Esophagus squamous epithelium (tissue), 4 donors: ENCODE measurements around the gene CLDN20.

Experiments
- CTCF ChIP-seq, 6 experiments: fragments of 450-650 bp in 4 of 6; fragments of 200-600 bp in 2 of 6; sonication (generic) in 2 of 6; IDR thresholded peaks; one replicate each; pipeline ENCODE4 v1.5.1; 2016 to 2019; ENCODE audit warnings: antibody characterized with exemption in 6 of 6, mild to moderate bottlenecking in 4 of 6, moderate library complexity in 4 of 6
- POLR2A ChIP-seq, 4 donors: fragments of 450-650 bp; IDR thresholded peaks; one replicate each; pipeline ENCODE4 v1.6.1; 2017; ENCODE audit warnings: antibody characterized with exemption in 4 of 4, mild to moderate bottlenecking in 4 of 4, moderate library complexity in 3 of 4

- no peak for TF ChIP-seq CTCF (IDR thresholded peaks at IDR 0.05)
- TF ChIP-seq POLR2A (IDR thresholded peaks at IDR 0.05) = no peak
Observed at GRCh38 chr6:155264693-155265320, 994 bp downstream of the CLDN20 start.
